Measurements from ENCODE around the gene HASPIN. TPM values are rescaled to one million over a fixed set of nuclear protein-coding genes. Genes with fewer than 3 reads are reported as not detected.

The HASPIN gene
- total RNA-seq, 2 donors from 2014 or later = 0.41 TPM; not detected in 1

DNA sequence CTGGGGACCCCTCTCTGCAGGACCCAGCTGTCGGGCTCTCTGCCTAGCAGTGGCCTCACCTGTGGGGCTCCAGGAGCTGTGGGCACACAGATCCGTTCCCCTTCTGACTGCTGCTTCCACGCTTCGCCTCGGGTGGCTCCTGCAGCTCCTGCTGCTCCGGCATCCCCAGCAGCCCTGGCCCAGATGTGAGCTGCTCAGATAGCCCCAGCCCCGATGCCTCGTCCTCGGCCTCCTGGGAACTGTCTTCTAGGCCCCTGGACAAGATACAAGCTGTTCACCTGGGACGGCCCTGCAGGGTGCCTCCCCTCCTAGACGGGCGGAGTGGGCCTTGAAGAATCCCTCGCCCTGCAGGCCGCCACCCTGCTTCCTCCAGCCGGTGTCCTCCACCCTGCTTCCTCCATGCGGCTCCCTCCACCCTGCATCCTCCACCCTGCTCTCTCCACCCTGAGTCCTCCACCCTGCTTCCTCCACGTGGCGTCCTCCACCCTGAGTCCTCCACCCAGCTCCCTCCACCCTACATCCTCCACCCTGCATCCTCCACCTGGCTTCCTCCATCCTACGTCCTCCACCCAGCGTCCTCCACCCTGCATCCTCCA, 44.1 kb upstream of the HASPIN start:
- H3K27me3 ChIP-seq (replicated peaks; ENCODE audit: insufficient read depth) = no peaks in the 10 kb centered on the region

DNA sequence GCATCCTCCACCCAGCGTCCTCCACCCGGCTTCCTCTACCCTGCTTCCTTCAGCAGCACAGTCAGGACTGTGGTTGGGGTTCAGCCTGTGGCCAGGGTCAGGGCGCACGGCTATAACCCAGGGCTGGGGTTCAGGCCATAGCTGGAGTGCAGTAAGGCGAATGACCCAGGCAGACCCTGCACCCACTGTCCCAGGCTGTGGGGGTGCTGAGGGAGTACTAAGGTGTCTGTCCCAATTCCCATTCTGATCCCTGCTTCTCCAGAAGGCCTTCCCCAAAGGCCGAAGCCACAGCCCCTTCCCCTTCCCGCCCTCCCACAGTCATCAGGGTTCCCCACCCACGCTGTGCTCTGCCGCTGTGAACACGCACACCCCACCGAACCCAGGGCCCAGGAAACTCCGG, 42.6 kb upstream of the HASPIN start:
- Histone ChIP-seq H3K27ac (no peak overlapping the region), H3K4me1 (ENCODE audit: control insufficient read depth in 1 of 2, low read depth in 2 of 2) (no peaks in the 10 kb centered on the region), H3K27me3 (replicated peaks; ENCODE audit: insufficient read depth) (no peaks in the 10 kb centered on the region), H3K9me3 (no peaks in the 10 kb centered on the region), H3K4me3 (no peak overlapping the region), H3K36me3 (no peaks in the 10 kb centered on the region)
- DNase-seq (ENCODE audit: low spot score) = no peak
- ATAC-seq (ENCODE audit: insufficient number of reproducible peaks, low FRiP score, low read depth) = no peak
- TF ChIP-seq, protein P1, sequence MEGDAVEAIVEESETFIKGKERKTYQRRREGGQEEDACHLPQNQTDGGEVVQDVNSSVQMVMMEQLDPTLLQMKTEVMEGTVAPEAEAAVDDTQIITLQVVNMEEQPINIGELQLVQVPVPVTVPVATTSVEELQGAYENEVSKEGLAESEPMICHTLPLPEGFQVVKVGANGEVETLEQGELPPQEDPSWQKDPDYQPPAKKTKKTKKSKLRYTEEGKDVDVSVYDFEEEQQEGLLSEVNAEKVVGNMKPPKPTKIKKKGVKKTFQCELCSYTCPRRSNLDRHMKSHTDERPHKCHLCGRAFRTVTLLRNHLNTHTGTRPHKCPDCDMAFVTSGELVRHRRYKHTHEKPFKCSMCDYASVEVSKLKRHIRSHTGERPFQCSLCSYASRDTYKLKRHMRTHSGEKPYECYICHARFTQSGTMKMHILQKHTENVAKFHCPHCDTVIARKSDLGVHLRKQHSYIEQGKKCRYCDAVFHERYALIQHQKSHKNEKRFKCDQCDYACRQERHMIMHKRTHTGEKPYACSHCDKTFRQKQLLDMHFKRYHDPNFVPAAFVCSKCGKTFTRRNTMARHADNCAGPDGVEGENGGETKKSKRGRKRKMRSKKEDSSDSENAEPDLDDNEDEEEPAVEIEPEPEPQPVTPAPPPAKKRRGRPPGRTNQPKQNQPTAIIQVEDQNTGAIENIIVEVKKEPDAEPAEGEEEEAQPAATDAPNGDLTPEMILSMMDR (IDR thresholded peaks at IDR 0.05) = no peak

More for the DNA sequence above, 44.1 kb upstream of the HASPIN start:
- Histone ChIP-seq H3K4me3 (no peak overlapping the region), H3K4me1 (ENCODE audit: control insufficient read depth in 1 of 2, low read depth in 2 of 2) (no peaks in the 10 kb centered on the region), H3K9me3 (no peaks in the 10 kb centered on the region), H3K27ac (no peak overlapping the region), H3K36me3 (no peaks in the 10 kb centered on the region)
- DNase-seq (ENCODE audit: low spot score) = no peak
- TF ChIP-seq, protein P1 (IDR thresholded peaks at IDR 0.05) = no peak
- ATAC-seq (ENCODE audit: insufficient number of reproducible peaks, low FRiP score, low read depth) = no peak

- Histone ChIP-seq H3K27ac (no peak overlapping the region), H3K36me3 (no peaks in the 10 kb centered on the region), H3K9me3 (no peaks in the 10 kb centered on the region), H3K4me1 (ENCODE audit: control insufficient read depth in 1 of 2, low read depth in 2 of 2) (no peaks in the 10 kb centered on the region), H3K4me3 (no peak overlapping the region), H3K27me3 (replicated peaks; ENCODE audit: insufficient read depth) (no peaks in the 10 kb centered on the region)
- DNase-seq (ENCODE audit: low spot score) (no peak), ATAC-seq (ENCODE audit: insufficient number of reproducible peaks, low FRiP score, low read depth) (no peak)
- TF ChIP-seq, protein P1 (IDR thresholded peaks at IDR 0.05) = no peak
Observed at GRCh38 chr17:3681565-3681964, 42.1 kb upstream of the HASPIN start.

DNA sequence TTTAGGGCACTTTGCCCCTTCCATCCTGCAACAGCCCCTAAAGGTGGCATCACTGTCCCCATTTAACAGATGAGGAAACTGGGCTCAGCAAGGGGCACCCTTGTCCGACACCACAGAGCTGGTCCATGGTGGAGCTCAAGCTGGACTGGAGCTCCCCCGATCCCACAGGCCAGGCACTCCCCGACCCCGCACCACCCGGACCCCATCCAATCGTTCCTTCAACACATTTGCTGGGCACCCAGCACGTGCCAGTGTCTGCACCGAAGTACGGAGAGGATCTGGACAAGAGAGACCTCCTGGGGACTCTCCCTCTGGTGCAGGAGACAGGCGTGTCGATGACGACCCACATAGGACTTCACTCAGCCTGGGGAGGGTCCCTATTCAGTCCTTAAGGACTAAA, 41.7 kb upstream of the HASPIN start:
- TF ChIP-seq, protein P1 (IDR thresholded peaks at IDR 0.05) = no peak
- no peaks in the 10 kb centered on the region for H3K27me3 ChIP-seq (replicated peaks; ENCODE audit: insufficient read depth)

DNA sequence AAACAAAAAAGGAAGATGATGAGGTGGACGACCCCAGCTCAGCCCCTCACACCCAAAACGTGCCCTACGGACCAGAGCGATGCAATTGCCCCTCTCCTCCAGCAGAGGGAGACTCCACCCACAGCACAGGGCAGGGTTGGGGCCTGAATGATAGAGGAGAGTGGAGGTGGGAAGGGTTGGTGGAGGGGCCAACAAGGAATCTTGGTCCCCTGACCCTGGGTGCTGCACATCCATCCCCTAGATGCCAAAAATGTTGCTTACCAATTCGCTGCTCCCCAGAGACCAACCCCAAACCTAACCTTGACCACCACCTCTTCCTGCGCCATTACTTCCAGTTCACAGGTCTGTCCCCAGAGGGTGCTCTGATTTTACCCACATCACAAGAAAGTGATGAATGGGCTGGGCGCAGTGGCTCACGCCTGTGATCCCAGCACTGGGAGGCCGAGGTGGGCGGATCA, 40.6 kb upstream of the HASPIN start:
- Histone ChIP-seq H3K4me3 (no peak overlapping the region), H3K9me3 (no peaks in the 10 kb centered on the region), H3K27ac (no peak overlapping the region), H3K36me3 (no peaks in the 10 kb centered on the region), H3K27me3 (replicated peaks; ENCODE audit: insufficient read depth) (no peaks in the 10 kb centered on the region), H3K4me1 (ENCODE audit: control insufficient read depth in 1 of 2, low read depth in 2 of 2) (no peaks in the 10 kb centered on the region)
- ATAC-seq (ENCODE audit: insufficient number of reproducible peaks, low FRiP score, low read depth) = no peak
- TF ChIP-seq, protein P1 (IDR thresholded peaks at IDR 0.05) = peak; percentile 69
- no peak for DNase-seq (ENCODE audit: low spot score)

More for the DNA sequence above, 41.7 kb upstream of the HASPIN start:
- Histone ChIP-seq H3K4me3 (no peak overlapping the region), H3K36me3 (no peaks in the 10 kb centered on the region), H3K4me1 (ENCODE audit: control insufficient read depth in 1 of 2, low read depth in 2 of 2) (no peaks in the 10 kb centered on the region), H3K9me3 (no peaks in the 10 kb centered on the region), H3K27ac (no peak overlapping the region)
- DNase-seq (ENCODE audit: low spot score) = no peak
- ATAC-seq (ENCODE audit: insufficient number of reproducible peaks, low FRiP score, low read depth) = no peak
